K562 (cell line): Measurements from ENCODE around the gene PIK3R1. TPM values are rescaled to one million over a fixed set of nuclear protein-coding genes. Genes with fewer than 3 reads are reported as not detected.

Source experiments
- CBFA2T3 ChIP-seq: fragments of 450-650 bp; IDR thresholded peaks from 2 replicates; pipeline ENCODE4 v1.6.1; 2017
- DPF2 ChIP-seq: fragments of 450-650 bp; IDR thresholded peaks from 2 replicates; pipeline ENCODE4 v1.6.1; 2016
- GATAD2A ChIP-seq: fragments of 450-650 bp; IDR thresholded peaks from 2 replicates; pipeline ENCODE4 v1.6.1; 2017
- JUND ChIP-seq, 2 experiments: IDR thresholded peaks; 2 replicates in 1 of 2; 3 replicates in 1 of 2; pipeline ENCODE4 v1.6.1; 2011; ENCODE audit warnings: borderline replicate concordance in 2 of 2, low read depth in 2 of 2, low read length in 2 of 2, improper control_type of control experiment in 1 of 2, missing biosample characterization in 1 of 2, missing genetic modification characterization in 1 of 2, missing genetic modification reagents in 1 of 2
- ZBTB2 ChIP-seq: fragments of 450-650 bp; IDR thresholded peaks from 2 replicates; pipeline ENCODE4 v1.6.1; 2016; ENCODE audit warnings: antibody characterized with exemption
- ZNF589 ChIP-seq: fragments of 200-800 bp; sonication (Bioruptor generic); IDR thresholded peaks from 2 replicates; pipeline ENCODE4 v1.6.1; 2016; ENCODE audit warnings: low read depth, missing genetic modification characterization, missing compliant biosample characterization
- ZNF644 ChIP-seq: fragments of 200-800 bp; sonication (Bioruptor generic); IDR thresholded peaks from 2 replicates; pipeline ENCODE4 v1.6.1; 2016; ENCODE audit warnings: low read depth, missing genetic modification characterization, missing compliant biosample characterization
- ZNF766 ChIP-seq: fragments of 200-800 bp; sonication (Bioruptor generic); conservative IDR thresholded peaks from 2 replicates; pipeline ENCODE4 v1.6.1; 2016; ENCODE audit warnings: missing genetic modification characterization, missing compliant biosample characterization
- ZNF830 ChIP-seq: fragments of 250-450 bp; sonication (Bioruptor Pico); IDR thresholded peaks from 2 replicates; pipeline ENCODE4 v1.5.0; 2021; ENCODE audit warnings: mild to moderate bottlenecking
- polyA plus RNA-seq, 8 experiments: library from polyadenylated mRNA; depleted of rRNA in 4 of 8; stranded (reverse) in 5 of 8; unstranded in 3 of 8; fragments of >200 nt; fragmentation: Nextera tagmentation in 2 of 8; fragmentation: Illumina TruSeq in 1 of 8; extraction: Ambion mirVana in 2 of 8; extraction: Trizol in 1 of 8; gene quantifications; 2 replicates each; pipeline versions ENCODE4 v1.2.1 to v1.2.3, GENCODE V29; 2011 to 2014; ENCODE audit warnings: inconsistent platforms in 1 of 8, missing spikeins in 1 of 8
- total RNA-seq, 7 experiments: library from RNA; depleted of rRNA in 6 of 7; stranded (reverse); fragments of >200 nt in 6 of 7; fragmentation: Illumina TruSeq in 2 of 7; extraction: Trizol in 2 of 7; gene quantifications; 2 replicates each; pipeline versions ENCODE4 v1.2.1 to v1.2.3, GENCODE V29; 2011 to 2021; ENCODE audit warnings: low replicate concordance in 1 of 7
- TF ChIP-seq, protein P1 (sequence below): sonication (generic); formaldehyde crosslinking; IDR thresholded peaks from 2 replicates; pipeline ENCODE4 v1.8.1; 2023; ENCODE audit warnings: mild to moderate bottlenecking, missing genetic modification reagents
- TF ChIP-seq, protein P2 (sequence below): fragments of 250-450 bp; sonication (Bioruptor Pico); IDR thresholded peaks from 2 replicates; pipeline ENCODE4 v1.5.0; 2021
- TF ChIP-seq, protein P3 (sequence below): fragments of 450-650 bp; IDR thresholded peaks from 2 replicates; pipeline ENCODE4 v1.6.1; 2018; ENCODE audit not compliant: partially characterized antibody

Gene PIK3R1
- total and polyA plus RNA-seq, 9 of the 15 experiments (the other 6 are each of a cell fraction or from before 2014, with no cell fraction given) = 1.1 to 9.7 (median 4.8) TPM

- TF ChIP-seq, protein P1, sequence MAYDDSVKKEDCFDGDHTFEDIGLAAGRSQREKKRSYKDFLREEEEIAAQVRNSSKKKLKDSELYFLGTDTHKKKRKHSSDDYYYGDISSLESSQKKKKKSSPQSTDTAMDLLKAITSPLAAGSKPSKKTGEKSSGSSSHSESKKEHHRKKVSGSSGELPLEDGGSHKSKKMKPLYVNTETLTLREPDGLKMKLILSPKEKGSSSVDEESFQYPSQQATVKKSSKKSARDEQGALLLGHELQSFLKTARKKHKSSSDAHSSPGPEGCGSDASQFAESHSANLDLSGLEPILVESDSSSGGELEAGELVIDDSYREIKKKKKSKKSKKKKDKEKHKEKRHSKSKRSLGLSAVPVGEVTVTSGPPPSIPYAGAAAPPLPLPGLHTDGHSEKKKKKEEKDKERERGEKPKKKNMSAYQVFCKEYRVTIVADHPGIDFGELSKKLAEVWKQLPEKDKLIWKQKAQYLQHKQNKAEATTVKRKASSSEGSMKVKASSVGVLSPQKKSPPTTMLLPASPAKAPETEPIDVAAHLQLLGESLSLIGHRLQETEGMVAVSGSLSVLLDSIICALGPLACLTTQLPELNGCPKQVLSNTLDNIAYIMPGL (CRISPR knock-in tag) = no peak
- TF ChIP-seq ZNF644 (tag) (no peak), ZNF766 (CRISPR knock-in tag) (no peak), DPF2 (peak; percentile 58; the same call in 1 of the 2 replicates), ZNF589 (CRISPR knock-in tag) (no peak), CBFA2T3 (peak; percentile 77), ZNF830 (CRISPR knock-in tag) (no peak), ZBTB2 (no peak), JUND (IDR thresholded peaks at IDR 0.05; ENCODE audit: borderline replicate concordance, low read depth, low read length) (no peak), JUND (tag; IDR thresholded peaks at IDR 0.05; ENCODE audit: borderline replicate concordance, low read depth, low read length) (no peak), GATAD2A (no peak)
- TF ChIP-seq, protein P2, sequence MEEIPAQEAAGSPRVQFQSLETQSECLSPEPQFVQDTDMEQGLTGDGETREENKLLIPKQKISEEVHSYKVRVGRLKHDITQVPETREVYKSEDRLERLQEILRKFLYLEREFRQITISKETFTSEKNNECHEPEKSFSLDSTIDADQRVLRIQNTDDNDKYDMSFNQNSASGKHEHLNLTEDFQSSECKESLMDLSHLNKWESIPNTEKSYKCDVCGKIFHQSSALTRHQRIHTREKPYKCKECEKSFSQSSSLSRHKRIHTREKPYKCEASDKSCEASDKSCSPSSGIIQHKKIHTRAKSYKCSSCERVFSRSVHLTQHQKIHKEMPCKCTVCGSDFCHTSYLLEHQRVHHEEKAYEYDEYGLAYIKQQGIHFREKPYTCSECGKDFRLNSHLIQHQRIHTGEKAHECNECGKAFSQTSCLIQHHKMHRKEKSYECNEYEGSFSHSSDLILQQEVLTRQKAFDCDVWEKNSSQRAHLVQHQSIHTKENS (CRISPR knock-in tag) = no peak
- TF ChIP-seq, protein P3, sequence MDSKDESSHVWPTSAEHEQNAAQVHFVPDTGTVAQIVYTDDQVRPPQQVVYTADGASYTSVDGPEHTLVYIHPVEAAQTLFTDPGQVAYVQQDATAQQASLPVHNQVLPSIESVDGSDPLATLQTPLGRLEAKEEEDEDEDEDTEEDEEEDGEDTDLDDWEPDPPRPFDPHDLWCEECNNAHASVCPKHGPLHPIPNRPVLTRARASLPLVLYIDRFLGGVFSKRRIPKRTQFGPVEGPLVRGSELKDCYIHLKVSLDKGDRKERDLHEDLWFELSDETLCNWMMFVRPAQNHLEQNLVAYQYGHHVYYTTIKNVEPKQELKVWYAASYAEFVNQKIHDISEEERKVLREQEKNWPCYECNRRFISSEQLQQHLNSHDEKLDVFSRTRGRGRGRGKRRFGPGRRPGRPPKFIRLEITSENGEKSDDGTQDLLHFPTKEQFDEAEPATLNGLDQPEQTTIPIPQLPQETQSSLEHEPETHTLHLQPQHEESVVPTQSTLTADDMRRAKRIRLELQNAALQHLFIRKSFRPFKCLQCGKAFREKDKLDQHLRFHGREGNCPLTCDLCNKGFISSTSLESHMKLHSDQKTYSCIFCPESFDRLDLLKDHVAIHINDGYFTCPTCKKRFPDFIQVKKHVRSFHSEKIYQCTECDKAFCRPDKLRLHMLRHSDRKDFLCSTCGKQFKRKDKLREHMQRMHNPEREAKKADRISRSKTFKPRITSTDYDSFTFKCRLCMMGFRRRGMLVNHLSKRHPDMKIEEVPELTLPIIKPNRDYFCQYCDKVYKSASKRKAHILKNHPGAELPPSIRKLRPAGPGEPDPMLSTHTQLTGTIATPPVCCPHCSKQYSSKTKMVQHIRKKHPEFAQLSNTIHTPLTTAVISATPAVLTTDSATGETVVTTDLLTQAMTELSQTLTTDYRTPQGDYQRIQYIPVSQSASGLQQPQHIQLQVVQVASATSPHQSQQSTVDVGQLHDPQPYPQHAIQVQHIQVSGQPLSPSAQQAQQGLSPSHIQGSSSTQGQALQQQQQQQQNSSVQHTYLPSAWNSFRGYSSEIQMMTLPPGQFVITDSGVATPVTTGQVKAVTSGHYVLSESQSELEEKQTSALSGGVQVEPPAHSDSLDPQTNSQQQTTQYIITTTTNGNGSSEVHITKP = peak; percentile 93
These were observed 74.7 kb downstream of the PIK3R1 start (continued) for GRCh38 chr5:68290260-68290674.
